ENCODE measurements around the gene TRANK1.
"Not testable (repeated sequence)": the region's sequence is repeated elsewhere in the genome, so short reads cannot be mapped to it uniquely, and the experiment has no call there.

TRANK1 gene

DNA sequence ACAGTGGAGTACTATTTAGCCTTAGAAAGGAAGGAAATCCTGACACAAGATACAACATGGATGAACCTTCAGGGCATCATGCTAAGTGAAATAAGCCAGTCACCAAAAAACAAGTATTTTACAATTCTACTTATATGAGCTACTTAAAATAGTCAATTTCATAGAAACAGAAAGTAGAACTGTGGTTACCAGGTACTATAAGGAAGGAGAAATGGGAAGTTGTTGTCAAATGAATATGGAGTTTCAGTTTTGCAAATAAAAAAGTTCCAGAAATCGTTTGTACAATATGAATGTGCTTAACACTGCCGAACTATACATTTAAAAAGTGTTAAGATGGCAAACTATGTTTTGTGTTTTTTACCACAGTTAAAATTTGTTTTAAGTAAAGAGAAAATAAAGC, 26.8 kb downstream of the TRANK1 start:
- peak overlapping the region; percentile 67 for H3K27ac Mint-ChIP-seq
- H3K9me3 Mint-ChIP-seq: peaks cover 13% of the 10 kb centered on the region
- peaks cover 4% of the 10 kb centered on the region for H3K27me3 Mint-ChIP-seq (ENCODE audit: low read depth)
- H3K4me3 Mint-ChIP-seq: peak overlapping the region; percentile 73
- H3K4me1 Mint-ChIP-seq (ENCODE audit: low read depth): peaks cover 25% of the 10 kb centered on the region
- peaks cover 12% of the 10 kb centered on the region for H3K36me3 Mint-ChIP-seq (ENCODE audit: low read depth)

DNA sequence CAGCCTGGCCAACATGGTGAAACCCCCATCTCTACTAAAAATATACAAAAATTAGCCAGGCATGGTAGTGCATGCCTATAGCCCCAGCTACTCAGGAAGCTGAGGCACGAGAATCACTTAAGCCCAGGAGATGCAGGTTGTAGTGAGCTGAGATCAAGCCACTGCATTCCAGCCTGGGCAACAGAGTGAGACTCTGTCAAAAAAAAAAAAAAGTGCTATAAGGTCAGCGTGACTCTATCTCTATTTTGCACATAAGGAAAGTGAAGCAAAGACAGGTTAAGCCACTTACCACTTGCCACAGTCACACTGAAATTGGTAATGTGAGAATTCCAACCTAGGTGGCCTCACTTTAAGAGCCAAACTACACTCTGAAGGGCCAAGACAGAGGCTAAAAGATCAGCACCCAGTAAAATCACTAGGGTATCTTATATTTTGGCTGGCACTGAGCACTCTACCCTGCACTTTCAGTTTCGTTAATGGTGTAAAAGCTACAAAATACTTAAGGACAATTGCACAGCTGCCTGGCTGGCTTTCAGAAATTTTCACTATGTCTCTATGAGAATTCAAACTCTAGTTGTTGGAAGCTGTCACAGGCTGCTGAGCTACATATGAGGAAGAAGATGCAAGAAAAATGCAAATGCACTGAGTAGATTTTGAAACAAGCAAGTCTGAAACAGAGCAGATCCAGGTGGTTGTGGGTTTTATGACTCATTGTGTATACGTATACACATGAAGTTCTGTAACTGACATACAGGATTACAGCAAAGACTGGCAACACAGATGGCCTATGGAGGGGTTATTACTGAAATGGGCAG, 32.7 kb downstream of the TRANK1 start:
- peaks cover 38% of the 10 kb centered on the region for H3K4me1 Mint-ChIP-seq (ENCODE audit: low read depth)
- H3K36me3 Mint-ChIP-seq (ENCODE audit: low read depth): peaks cover 4% of the 10 kb centered on the region
- H3K27me3 Mint-ChIP-seq (ENCODE audit: low read depth): no peaks in the 10 kb centered on the region
- H3K27ac Mint-ChIP-seq: peak overlapping the region; percentile 92
- peak overlapping the region; percentile 72 for H3K4me3 Mint-ChIP-seq
- H3K9me3 Mint-ChIP-seq: no peaks in the 10 kb centered on the region

DNA sequence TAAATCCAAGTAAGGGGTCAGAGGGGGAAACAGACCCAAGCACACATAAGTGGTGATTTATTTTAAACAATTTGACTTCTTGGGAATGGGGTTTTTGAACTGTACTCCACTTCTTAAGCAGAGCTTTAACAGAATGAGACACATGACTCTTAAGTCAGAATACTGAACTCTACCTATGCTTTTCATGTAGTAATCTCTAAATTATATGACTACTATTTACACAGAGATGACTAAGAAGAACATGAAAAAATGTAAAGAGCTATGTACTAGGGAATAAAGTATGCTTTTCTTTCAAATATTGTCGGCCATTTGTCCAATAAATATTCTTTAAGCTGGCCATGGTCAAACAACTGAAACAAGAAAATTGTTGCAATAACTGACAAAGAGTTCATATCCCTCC, 35.2 kb downstream of the TRANK1 start:
- Mint-ChIP-seq H3K4me3 (no peak overlapping the region), H3K4me1 (ENCODE audit: low read depth) (peaks cover 51% of the 10 kb centered on the region), H3K27ac (no peak overlapping the region), H3K9me3 (no peaks in the 10 kb centered on the region), H3K27me3 (ENCODE audit: low read depth) (no peaks in the 10 kb centered on the region), H3K36me3 (ENCODE audit: low read depth) (peaks cover 5% of the 10 kb centered on the region)

DNA sequence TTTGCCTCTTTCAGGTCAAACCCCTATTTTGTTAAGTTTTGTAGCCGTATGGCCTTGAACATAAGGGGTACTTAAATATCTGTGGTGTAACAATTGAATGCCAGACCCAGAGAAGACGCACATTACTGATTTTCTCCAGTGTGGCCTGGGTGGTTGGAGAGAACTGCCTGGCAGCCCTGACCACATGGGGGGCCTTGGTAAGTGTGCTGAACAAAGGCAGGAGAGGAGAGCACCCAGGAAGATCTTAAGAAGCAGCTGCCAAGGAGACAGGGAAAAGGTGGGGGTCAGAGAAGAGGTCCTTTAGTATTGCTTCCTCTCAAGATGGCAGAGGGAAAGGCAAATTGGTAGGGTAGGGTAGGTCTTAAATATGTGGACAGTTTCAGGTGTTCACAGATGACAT, 35.7 kb downstream of the TRANK1 start:
- Mint-ChIP-seq H3K4me1 (ENCODE audit: low read depth) (peaks cover 51% of the 10 kb centered on the region), H3K27me3 (ENCODE audit: low read depth) (no peaks in the 10 kb centered on the region)

DNA sequence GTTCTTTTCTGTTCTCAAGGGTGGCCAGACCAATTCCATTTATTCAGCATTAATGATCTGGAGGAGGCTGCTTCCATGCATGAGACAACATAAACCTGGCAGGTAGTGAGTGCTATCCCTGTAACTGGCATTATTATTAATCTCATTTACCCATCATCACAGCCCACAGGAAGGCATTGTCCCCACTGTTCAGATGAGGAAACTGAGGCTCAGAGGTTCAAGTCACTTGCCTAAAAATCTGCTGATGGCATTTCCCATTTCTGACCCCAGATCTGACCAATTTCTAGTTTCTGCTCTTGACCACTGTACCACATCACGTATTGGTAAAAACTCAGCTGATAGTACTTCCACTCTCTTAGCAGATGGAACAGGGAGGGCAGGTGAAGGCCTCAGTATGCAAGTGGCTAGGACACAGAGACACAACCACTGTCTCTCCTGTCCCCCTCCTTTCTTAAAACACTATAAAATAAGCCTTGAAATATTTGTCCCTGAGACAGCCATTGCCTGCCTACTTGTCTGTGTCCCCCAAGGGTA, 36.1 kb downstream of the TRANK1 start:
- Mint-ChIP-seq H3K4me1 (ENCODE audit: low read depth) (peaks cover 48% of the 10 kb centered on the region), H3K27ac (peak overlapping the region; percentile 96), H3K9me3 (no peaks in the 10 kb centered on the region), H3K27me3 (ENCODE audit: low read depth) (no peaks in the 10 kb centered on the region), H3K36me3 (ENCODE audit: low read depth) (peaks cover 5% of the 10 kb centered on the region), H3K4me3 (peak overlapping the region; percentile 96)

More for the DNA sequence above, 35.7 kb downstream of the TRANK1 start:
- Mint-ChIP-seq H3K4me3 (peak overlapping the region; percentile 96), H3K27ac (peak overlapping the region; percentile 96), H3K9me3 (no peaks in the 10 kb centered on the region), H3K36me3 (ENCODE audit: low read depth) (peaks cover 5% of the 10 kb centered on the region)

DNA sequence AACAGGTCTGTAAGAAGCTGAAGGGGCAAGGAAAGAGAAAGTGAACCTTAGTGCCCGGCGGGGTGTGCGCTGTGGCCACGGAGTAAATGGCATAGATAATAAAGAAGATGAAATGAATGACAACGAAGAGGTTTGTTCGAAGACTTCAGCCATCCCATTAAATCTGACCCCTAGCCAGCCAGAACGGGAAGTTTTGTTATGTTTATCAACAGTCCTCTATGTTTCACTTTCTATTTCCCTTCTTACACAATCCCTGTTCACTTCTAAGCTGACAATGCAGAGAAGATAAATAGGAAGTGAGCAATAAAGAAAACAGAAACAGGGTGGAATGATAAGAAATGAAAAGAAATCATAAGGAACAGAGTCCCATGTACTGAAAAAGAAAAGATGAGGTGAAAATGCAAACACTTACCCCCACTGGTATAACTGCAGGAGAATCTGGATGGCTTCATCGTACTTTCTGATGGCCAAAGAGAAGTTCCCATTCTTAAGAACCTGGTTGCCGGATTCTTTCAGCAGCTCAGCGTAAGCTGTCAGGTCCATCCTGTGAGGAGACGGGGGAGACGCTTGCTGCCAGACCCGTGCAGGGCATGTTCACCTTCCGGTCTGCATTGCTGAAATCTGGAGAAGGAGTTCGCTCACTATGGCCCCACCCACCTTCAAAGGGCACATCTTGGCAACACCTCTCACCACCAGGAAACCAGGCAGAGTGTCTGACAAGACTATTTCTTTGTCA, 36.8 kb downstream of the TRANK1 start:
- Mint-ChIP-seq H3K4me3 (peak overlapping the region; percentile 96), H3K27ac (peak overlapping the region; percentile 96), H3K9me3 (no peaks in the 10 kb centered on the region), H3K36me3 (ENCODE audit: low read depth) (peaks cover 8% of the 10 kb centered on the region), H3K4me1 (ENCODE audit: low read depth) (peaks cover 47% of the 10 kb centered on the region), H3K27me3 (ENCODE audit: low read depth) (no peaks in the 10 kb centered on the region)

DNA sequence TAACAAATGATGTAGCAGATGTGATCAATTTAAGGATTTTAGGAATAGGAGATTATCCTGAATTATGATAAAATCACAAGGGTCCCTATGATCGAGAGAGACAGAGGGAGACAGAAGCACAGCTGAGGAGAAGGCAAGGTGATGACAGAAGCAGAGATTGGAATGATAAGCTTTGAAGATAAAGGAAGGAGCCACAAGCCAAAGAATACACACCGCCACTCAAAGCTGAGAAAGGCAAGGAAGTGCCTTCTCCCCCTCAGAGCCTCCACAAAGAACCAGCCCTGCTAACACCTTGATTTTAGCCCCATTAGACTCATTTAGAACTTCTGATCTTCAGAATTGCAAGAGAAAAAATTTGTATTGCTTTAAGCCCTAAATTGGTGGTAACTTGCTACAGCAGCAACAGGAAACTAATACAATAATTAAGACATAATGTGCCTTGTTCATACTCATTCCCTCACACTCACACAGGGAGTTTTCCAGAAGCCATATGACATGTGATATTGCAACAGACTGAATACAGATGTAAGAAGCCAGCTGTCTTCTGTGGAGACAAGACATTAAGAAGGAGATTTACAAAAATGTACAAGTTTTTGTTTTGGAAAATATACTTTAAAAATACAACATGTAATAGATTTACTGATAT, 38.2 kb downstream of the TRANK1 start:
- no peaks in the 10 kb centered on the region for H3K9me3 Mint-ChIP-seq
- H3K4me3 Mint-ChIP-seq: peak overlapping the region; percentile 70

DNA sequence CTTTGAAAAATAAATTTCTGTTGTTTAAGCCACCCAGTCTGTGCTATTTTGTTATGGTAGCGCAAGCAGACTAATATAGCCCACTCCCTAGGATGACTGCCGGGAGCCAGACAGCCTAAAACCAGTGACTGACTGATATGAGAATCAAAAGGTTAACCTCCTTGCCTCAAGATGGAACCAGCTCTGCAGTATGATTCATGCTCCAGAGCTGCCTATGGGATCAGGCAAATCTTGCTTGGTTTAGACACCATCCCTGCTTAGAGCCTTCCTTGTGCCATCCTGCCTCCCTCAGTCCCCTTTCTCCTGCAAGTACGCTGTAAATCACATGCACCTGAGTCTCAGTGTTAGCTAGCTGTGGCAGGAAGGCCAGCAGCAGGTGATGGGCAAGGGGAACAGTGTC, 39.3 kb downstream of the TRANK1 start:
- H3K27ac Mint-ChIP-seq: no peak overlapping the region
- H3K36me3 Mint-ChIP-seq (ENCODE audit: low read depth): peaks cover 28% of the 10 kb centered on the region
- no peaks in the 10 kb centered on the region for H3K27me3 Mint-ChIP-seq (ENCODE audit: low read depth)
- H3K9me3 Mint-ChIP-seq: no peaks in the 10 kb centered on the region
- H3K4me1 Mint-ChIP-seq (ENCODE audit: low read depth): peaks cover 46% of the 10 kb centered on the region
- peak overlapping the region; percentile 70 for H3K4me3 Mint-ChIP-seq

More for the DNA sequence above, 38.2 kb downstream of the TRANK1 start:
- Mint-ChIP-seq H3K36me3 (ENCODE audit: low read depth) (peaks cover 21% of the 10 kb centered on the region), H3K27ac (peak overlapping the region; percentile 59), H3K27me3 (ENCODE audit: low read depth) (no peaks in the 10 kb centered on the region), H3K4me1 (ENCODE audit: low read depth) (peaks cover 38% of the 10 kb centered on the region)

DNA sequence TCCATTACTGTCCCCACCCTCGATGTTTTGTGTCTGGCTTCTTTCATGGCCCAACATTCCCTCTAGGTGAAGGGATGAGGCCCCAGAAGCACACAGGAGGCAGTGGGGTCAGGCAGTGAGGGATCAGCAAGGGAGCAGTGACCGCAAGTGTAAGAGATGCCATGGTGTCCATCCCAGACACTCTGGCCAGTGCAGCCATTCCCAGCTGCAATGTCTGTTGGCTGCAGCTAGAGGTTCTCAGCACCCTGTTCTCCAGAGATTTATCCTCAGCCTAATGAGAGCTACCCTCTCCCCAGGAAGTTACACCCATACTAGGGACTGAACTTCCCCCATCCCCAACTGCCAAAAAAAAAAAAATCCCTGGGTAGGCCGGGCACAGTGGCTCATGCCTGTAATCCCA, 40.2 kb downstream of the TRANK1 start:
- Mint-ChIP-seq H3K27me3 (ENCODE audit: low read depth) (no peaks in the 10 kb centered on the region), H3K4me3 (no peak overlapping the region), H3K36me3 (ENCODE audit: low read depth) (peaks cover 36% of the 10 kb centered on the region), H3K9me3 (no peaks in the 10 kb centered on the region), H3K4me1 (ENCODE audit: low read depth) (peaks cover 48% of the 10 kb centered on the region), H3K27ac (no peak overlapping the region)

DNA sequence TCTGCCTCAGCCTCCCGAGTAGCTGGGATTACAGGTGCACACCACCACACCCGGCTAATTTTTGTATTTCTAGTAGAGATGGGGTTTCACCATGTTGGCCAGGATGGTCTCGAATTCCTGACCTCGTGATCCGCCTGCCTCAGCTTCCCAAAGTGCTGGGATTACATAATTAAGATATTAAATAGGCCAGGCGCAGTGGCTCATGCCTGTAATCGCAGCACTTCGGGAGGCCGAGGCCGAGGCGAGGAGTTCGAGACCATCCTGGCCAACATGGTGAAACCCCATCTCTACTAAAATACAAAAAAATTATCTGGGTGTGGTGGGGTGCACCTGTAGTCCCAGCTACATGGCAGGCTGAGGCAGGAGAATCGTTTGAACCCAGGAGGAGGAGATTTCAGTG, 40.8 kb downstream of the TRANK1 start:
- H3K9me3 Mint-ChIP-seq; H3K4me3 Mint-ChIP-seq; H3K27ac Mint-ChIP-seq; H3K27me3 Mint-ChIP-seq (ENCODE audit: low read depth): not testable (repeated sequence)
- Mint-ChIP-seq H3K4me1 (ENCODE audit: low read depth) (peaks cover 44% of the 10 kb centered on the region), H3K36me3 (ENCODE audit: low read depth) (peaks cover 38% of the 10 kb centered on the region)

DNA sequence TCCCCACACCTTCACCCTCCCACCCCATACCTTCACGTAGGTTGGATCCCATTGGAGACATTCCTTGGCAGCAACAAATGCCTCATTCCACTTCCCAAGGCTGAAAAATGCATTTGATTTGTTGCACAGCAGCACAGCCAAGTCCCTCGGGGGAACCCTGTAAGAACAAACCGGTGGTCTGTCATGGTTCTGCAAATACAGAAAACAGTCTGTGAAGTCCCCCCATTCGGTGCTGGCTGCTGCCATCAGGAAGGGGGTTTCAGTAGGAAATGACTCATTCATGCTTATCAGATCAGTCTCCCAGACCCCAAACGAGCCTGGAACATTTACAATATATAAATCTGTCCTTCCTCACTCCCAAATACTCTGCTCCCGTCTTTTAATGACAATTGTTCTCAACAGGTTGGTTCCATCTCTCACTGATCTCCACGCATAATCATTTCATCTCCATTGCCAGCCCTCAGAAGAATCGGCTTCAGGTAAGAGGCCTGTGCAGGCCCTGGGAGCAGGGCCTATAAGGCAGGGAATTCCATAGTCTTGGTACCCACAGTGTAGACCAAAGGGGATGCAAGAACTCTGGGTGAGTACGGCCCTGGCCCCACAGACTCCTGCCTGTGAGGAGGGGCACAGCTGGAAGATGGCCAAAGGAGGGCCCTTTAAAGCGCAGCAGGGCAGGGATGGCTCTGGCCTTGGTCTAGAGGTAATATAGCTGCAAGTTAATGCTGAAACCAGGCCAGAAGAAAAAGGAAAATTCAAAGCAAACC, 41.6 kb downstream of the TRANK1 start:
- H3K27me3 Mint-ChIP-seq (ENCODE audit: low read depth): no peaks in the 10 kb centered on the region
- peaks cover 45% of the 10 kb centered on the region for H3K36me3 Mint-ChIP-seq (ENCODE audit: low read depth)
- H3K4me3 Mint-ChIP-seq: no peak overlapping the region
- H3K4me1 Mint-ChIP-seq (ENCODE audit: low read depth): peaks cover 37% of the 10 kb centered on the region
- H3K27ac Mint-ChIP-seq: no peak overlapping the region
- no peaks in the 10 kb centered on the region for H3K9me3 Mint-ChIP-seq

DNA sequence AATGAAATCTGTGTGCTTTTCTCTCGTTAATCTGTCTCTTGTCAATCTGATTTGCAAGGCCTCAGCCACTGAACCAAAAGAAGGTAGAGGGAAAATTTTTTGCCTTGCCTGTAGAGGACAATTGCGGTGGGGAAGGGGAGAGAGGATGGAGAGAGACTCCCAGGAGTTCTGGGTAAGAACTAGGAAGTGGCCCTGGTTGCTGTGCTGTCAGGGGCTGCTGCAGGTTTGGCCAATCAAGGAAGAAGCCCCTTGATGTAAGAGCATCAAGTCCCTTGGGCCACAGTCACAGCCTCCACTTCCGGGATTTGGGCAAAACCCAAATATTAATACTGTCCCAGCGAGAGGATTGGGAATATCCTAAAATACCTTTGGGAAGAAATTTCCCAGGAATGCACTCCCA, 43.3 kb downstream of the TRANK1 start:
- H3K4me3 Mint-ChIP-seq: no peak overlapping the region
- no peak overlapping the region for H3K27ac Mint-ChIP-seq
- H3K36me3 Mint-ChIP-seq (ENCODE audit: low read depth): peaks cover 54% of the 10 kb centered on the region

DNA sequence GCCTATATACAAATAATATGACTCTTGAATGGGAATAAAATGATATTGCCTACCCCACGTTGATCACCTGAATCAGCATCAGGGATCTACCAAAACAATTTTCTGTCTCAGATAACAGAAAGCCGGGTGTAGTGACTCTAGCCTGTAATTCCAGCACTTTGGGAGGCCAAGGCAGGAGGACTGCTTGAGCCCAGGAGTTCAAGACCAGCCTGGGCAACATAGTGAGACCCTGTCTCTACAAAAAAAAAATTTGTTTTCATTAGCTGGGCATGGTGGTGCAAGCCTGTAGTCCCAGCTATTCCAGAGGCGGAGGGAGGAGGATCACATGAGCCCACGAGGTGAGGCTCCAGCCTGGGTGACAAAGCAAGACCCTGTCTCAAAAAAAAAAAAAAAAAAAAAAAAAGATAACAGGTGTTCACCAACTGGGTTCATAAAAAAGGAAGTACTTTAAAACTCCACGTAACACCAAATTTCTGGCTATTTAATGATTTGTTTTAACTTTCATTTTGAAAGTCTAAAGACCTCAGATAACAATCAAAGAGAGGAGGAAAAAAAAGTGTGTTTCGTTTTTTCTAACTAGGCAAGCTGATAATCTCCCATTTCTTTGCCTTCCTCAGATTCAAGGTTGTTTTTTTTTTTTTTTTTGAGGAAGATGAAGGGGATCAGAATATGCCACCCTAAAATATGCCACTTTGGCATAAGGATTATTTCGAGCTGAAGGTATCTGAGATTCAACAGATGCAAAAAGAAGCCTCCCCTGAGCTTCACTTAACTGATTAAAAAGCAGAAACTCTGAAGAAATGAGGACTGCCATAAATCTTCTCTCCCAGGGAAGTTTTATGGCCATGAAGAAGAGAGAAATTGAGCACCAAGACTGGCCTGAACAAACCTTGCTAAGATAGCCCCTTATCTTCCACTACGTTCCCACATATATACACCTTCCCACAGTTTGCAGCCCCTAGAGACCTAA, 44.1 kb downstream of the TRANK1 start:
- Mint-ChIP-seq H3K4me3 (no peak overlapping the region), H3K27ac (no peak overlapping the region)

More for the DNA sequence above, 43.3 kb downstream of the TRANK1 start:
- H3K9me3 Mint-ChIP-seq: no peaks in the 10 kb centered on the region
- no peaks in the 10 kb centered on the region for H3K27me3 Mint-ChIP-seq (ENCODE audit: low read depth)
- H3K4me1 Mint-ChIP-seq (ENCODE audit: low read depth): peaks cover 32% of the 10 kb centered on the region

More for the DNA sequence above, 44.1 kb downstream of the TRANK1 start:
- Mint-ChIP-seq H3K9me3 (no peaks in the 10 kb centered on the region), H3K36me3 (ENCODE audit: low read depth) (peaks cover 59% of the 10 kb centered on the region), H3K27me3 (ENCODE audit: low read depth) (no peaks in the 10 kb centered on the region), H3K4me1 (ENCODE audit: low read depth) (peaks cover 29% of the 10 kb centered on the region)
